A549 (cell line): ENCODE data around the gene RFT1. TPM values are rescaled to one million over a fixed set of nuclear protein-coding genes. Genes with fewer than 3 reads are reported as not detected.

Experiments
- ATAC-seq, 2 experiments: fragments of 200-7000 bp in 1 of 2; fragments of >200 bp in 1 of 2; cut with Nextera tagmentation in 1 of 2; cut with Tn5 transposase in 1 of 2; 3 replicates each; pipeline versions ENCODE4 v1.8.0 to v1.9.1; 2018 to 2020; ENCODE audit warnings: mild to moderate bottlenecking in 1 of 2, moderate library complexity in 1 of 2
- CTCF ChIA-PET: fragments of 300-600 bp; sonication (Branson Sonifier 250); formaldehyde crosslinking; extraction: SDS; loops from one replicate; lab custom pipeline; 2021; ENCODE audit warnings: antibody characterized with exemption, inconsistent platforms; lab: Yijun Ruan, JAX
- POLR2A ChIA-PET: fragments of 350-600 bp; formaldehyde crosslinking; extraction: SDS; loops from one replicate; lab custom pipeline; 2021; ENCODE audit warnings: antibody characterized with exemption, inconsistent platforms; lab: Yijun Ruan, JAX
- DNase-seq, 2 experiments: peaks; one replicate each; pipeline versions ENCODE4 v3.0.0 to v3.0.0-alpha.2; 2011 to 2016; ENCODE audit warnings: low read depth in 1 of 2, low spot score in 1 of 2
- FAIRE-seq: peaks from 2 replicates; lab custom pipeline; 2011; peaks lifted over from hg19 to GRCh38; lab: Jason Lieb, UNC
- H3K27ac ChIP-seq, 2 experiments: fragments of >200 bp; sonication (Bioruptor Twin); formaldehyde crosslinking; 3 replicates each; pipeline ENCODE4 v1.5.1; 2016 to 2017
- H3K4me1 ChIP-seq: fragments of >200 bp; sonication (Bioruptor Twin); formaldehyde crosslinking; 3 replicates; pipeline ENCODE4 v1.6.1; 2016
- H3K4me2 ChIP-seq: fragments of >200 bp; sonication (Bioruptor Twin); formaldehyde crosslinking; 3 replicates; pipeline ENCODE4 v1.6.1; 2016
- H3K4me3 ChIP-seq: fragments of >200 bp; sonication (Bioruptor Twin); formaldehyde crosslinking; 3 replicates; pipeline ENCODE4 v1.5.1; 2016
- H3K9me3 ChIP-seq: fragments of >200 bp; sonication (Bioruptor Twin); formaldehyde crosslinking; 3 replicates; pipeline ENCODE4 v1.6.1; 2016
- BHLHE40 ChIP-seq: IDR thresholded peaks from 2 replicates; pipeline ENCODE4 v1.6.1; 2012; ENCODE audit warnings: low read depth, low read length, inconsistent platforms
- CBX8 ChIP-seq: fragments of 200-600 bp; sonication (generic); IDR thresholded peaks from 2 replicates; pipeline ENCODE4 v1.6.1; 2016
- CHD2 ChIP-seq: fragments of 150-350 bp; IDR thresholded peaks from 2 replicates; pipeline ENCODE4 v1.6.1; 2014; ENCODE audit warnings: low read length; ENCODE audit not compliant: partially characterized antibody
- CHD4 ChIP-seq: fragments of 200-600 bp; sonication (generic); IDR thresholded peaks from 2 replicates; pipeline ENCODE4 v1.6.1; 2016; ENCODE audit warnings: antibody characterized with exemption, mild to moderate bottlenecking, borderline replicate concordance
- EHMT2 ChIP-seq: fragments of 200-600 bp; sonication (generic); IDR thresholded peaks from 2 replicates; pipeline ENCODE4 v1.6.1; 2016; ENCODE audit warnings: antibody characterized with exemption, low read depth, mild to moderate bottlenecking, moderate library complexity
- ESRRA ChIP-seq: fragments of 150-350 bp; IDR thresholded peaks from 2 replicates; pipeline ENCODE4 v1.6.1; 2014; ENCODE audit warnings: mild to moderate bottlenecking, low read length, borderline replicate concordance
- FOSB ChIP-seq: fragments of 250-450 bp; sonication (Bioruptor Pico); IDR thresholded peaks from 2 replicates; pipeline ENCODE4 v1.5.0; 2020; ENCODE audit warnings: mild to moderate bottlenecking, moderate library complexity
- GATA3 ChIP-seq: IDR thresholded peaks from 2 replicates; pipeline ENCODE4 v1.6.1; 2012; ENCODE audit warnings: borderline replicate concordance
- HEYL ChIP-seq: fragments of 250-450 bp; sonication (Bioruptor Pico); IDR thresholded peaks from 2 replicates; pipeline ENCODE4 v1.8.0; 2021; ENCODE audit warnings: mild to moderate bottlenecking, moderate library complexity
- KDM1A ChIP-seq: fragments of 200-600 bp; sonication (generic); IDR thresholded peaks from 2 replicates; pipeline ENCODE4 v1.6.1; 2016; ENCODE audit warnings: low read depth, mild to moderate bottlenecking
- KDM5A ChIP-seq: fragments of 200-600 bp; sonication (generic); IDR thresholded peaks from 2 replicates; pipeline ENCODE4 v1.6.1; 2016; ENCODE audit warnings: antibody characterized with exemption, mild to moderate bottlenecking
- MAZ ChIP-seq: fragments of 150-350 bp; IDR thresholded peaks from 2 replicates; pipeline ENCODE4 v1.6.1; 2014; ENCODE audit warnings: antibody characterized with exemption, low read depth, low read length, borderline replicate concordance
- NPAS2 ChIP-seq: fragments of 250-450 bp; sonication (Bioruptor Pico); IDR thresholded peaks from 2 replicates; pipeline ENCODE4 v1.8.0; 2022; ENCODE audit warnings: mild to moderate bottlenecking, moderate library complexity, borderline replicate concordance
- POLR2A ChIP-seq: IDR thresholded peaks from 2 replicates; pipeline ENCODE4 v1.6.1; 2012; ENCODE audit warnings: mild to moderate bottlenecking, low read length
- RNF2 ChIP-seq: fragments of 200-600 bp; sonication (generic); IDR thresholded peaks from 2 replicates; pipeline ENCODE4 v1.6.1; 2016; ENCODE audit warnings: low read depth, mild to moderate bottlenecking, antibody characterized with exemption, moderate library complexity, borderline replicate concordance
- SMC3 ChIP-seq: fragments of >200 bp; sonication (Bioruptor Twin); formaldehyde crosslinking; IDR thresholded peaks from 3 replicates; pipeline ENCODE4 v1.6.1; 2018; ENCODE audit warnings: inconsistent platforms
- ZC3H11A ChIP-seq: fragments of 450-650 bp; IDR thresholded peaks from 2 replicates; pipeline ENCODE4 v1.6.1; 2014; ENCODE audit warnings: antibody characterized with exemption, mild to moderate bottlenecking
- ZNF302 ChIP-seq: fragments of 250-450 bp; sonication (Bioruptor Pico); IDR thresholded peaks from 2 replicates; pipeline ENCODE4 v1.9.0; 2021; ENCODE audit warnings: inconsistent platforms, mild to moderate bottlenecking, moderate library complexity
- ZSCAN20 ChIP-seq: fragments of 250-450 bp; sonication (Bioruptor Pico); IDR thresholded peaks from 2 replicates; pipeline ENCODE4 v1.8.0; 2022; ENCODE audit warnings: mild to moderate bottlenecking, moderate library complexity
- WGBS: methylation state at CpG from one replicate; pipeline ENCODE4 v1.1.6; 2017; ENCODE audit errors: missing lambda C conversion rate; 5-methylcytosine and 5-hydroxymethylcytosine counted together
- polyA plus RNA-seq, 4 experiments: library from polyadenylated mRNA; depleted of rRNA in 3 of 4; stranded (reverse); fragments of >200 nt; fragmentation: RNase III in 1 of 4; extraction: RNeasy Plus Mini Kit Qiagen cat#74134 plus additional on column Dnase treatment in 1 of 4; gene quantifications; 2 replicates in 3 of 4; 3 replicates in 1 of 4; pipeline ENCODE4 v1.2.3, GENCODE V29; 2011 to 2017
- TF ChIP-seq, protein P1 (sequence below): fragments of >200 bp; sonication (Bioruptor Twin); formaldehyde crosslinking; IDR thresholded peaks from 2 replicates; pipeline ENCODE4 v1.6.1; 2016
- TF ChIP-seq, protein P2 (sequence below): fragments of >200 bp; sonication (Bioruptor Twin); formaldehyde crosslinking; IDR thresholded peaks from 3 replicates; pipeline ENCODE4 v1.5.1; 2016
- TF ChIP-seq, protein P3 (sequence below): fragments of 450-650 bp; IDR thresholded peaks from 2 replicates; pipeline ENCODE4 v1.6.1; 2014; ENCODE audit warnings: antibody characterized with exemption
- TF ChIP-seq, protein P4 (sequence below): IDR thresholded peaks from 2 replicates; pipeline ENCODE4 v1.6.1; 2012
- TF ChIP-seq, protein P5 (sequence below): IDR thresholded peaks from 2 replicates; pipeline ENCODE4 v1.6.1; 2012; ENCODE audit warnings: low read depth, borderline replicate concordance

The RFT1 gene
- polyA plus RNA-seq, 2 of the 4 experiments (the other 2 are of a cell fraction) = 15.6 to 33.6 TPM

DNA sequence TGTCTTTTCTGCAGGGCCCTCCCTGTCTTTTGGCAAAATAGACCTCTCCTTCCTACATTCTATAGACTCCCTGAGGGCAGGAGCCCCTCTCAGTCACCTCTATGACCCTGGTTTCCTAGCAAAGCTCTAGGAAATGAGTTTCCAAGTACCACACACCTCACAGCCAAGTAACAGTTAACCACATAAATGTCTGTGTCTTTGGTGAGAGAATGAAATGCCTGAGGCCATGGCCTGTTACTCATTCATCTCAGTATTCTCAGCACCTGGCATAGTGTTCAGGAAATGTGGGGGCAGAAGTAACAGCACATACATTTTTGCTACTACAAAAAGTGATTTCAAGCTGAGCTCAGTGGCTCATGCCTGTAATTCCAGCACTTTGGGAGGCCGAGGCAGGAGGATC is 21.0 kb downstream of the RFT1 start:
- DNase-seq (no peak), FAIRE-seq (no peak)
- WGBS = 75% methylated on average over 1 of the region's 1 CpG
- Histone ChIP-seq H3K4me2 (no peak overlapping the region), H3K9me3 (no peaks in the 10 kb centered on the region)
- TF ChIP-seq SMC3 (no peak), KDM1A (no peak), CBX8 (no peak), CHD2 (no peak), RNF2 (no peak), POLR2A (no peak), ZSCAN20 (CRISPR knock-in tag) (no peak), CHD4 (no peak), BHLHE40 (no peak), EHMT2 (no peak)
- TF ChIP-seq, protein P1, sequence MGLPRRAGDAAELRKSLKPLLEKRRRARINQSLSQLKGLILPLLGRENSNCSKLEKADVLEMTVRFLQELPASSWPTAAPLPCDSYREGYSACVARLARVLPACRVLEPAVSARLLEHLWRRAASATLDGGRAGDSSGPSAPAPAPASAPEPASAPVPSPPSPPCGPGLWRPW = no peak
- TF ChIP-seq, protein P2, sequence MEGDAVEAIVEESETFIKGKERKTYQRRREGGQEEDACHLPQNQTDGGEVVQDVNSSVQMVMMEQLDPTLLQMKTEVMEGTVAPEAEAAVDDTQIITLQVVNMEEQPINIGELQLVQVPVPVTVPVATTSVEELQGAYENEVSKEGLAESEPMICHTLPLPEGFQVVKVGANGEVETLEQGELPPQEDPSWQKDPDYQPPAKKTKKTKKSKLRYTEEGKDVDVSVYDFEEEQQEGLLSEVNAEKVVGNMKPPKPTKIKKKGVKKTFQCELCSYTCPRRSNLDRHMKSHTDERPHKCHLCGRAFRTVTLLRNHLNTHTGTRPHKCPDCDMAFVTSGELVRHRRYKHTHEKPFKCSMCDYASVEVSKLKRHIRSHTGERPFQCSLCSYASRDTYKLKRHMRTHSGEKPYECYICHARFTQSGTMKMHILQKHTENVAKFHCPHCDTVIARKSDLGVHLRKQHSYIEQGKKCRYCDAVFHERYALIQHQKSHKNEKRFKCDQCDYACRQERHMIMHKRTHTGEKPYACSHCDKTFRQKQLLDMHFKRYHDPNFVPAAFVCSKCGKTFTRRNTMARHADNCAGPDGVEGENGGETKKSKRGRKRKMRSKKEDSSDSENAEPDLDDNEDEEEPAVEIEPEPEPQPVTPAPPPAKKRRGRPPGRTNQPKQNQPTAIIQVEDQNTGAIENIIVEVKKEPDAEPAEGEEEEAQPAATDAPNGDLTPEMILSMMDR = no peak
- TF ChIP-seq, protein P3, sequence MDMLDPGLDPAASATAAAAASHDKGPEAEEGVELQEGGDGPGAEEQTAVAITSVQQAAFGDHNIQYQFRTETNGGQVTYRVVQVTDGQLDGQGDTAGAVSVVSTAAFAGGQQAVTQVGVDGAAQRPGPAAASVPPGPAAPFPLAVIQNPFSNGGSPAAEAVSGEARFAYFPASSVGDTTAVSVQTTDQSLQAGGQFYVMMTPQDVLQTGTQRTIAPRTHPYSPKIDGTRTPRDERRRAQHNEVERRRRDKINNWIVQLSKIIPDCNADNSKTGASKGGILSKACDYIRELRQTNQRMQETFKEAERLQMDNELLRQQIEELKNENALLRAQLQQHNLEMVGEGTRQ = no peak
- TF ChIP-seq, all 56 proteins: peak for 0
- Histone ChIP-seq H3K4me1 (peaks cover 5% of the 10 kb centered on the region; the same call in 2 of the 3 replicates), H3K27ac (no peak overlapping the region), H3K4me3 (no peak overlapping the region)
- CTCF ChIA-PET = interaction anchor here (0.7 to 2.2 kb wide), 4 partner anchors 11 to 87 kb away, joined by 3 to 15 read pairs (median 8); no protein-coding TSS in a partner anchor
- no peak for ATAC-seq
- POLR2A ChIA-PET = no interaction called here

DNA sequence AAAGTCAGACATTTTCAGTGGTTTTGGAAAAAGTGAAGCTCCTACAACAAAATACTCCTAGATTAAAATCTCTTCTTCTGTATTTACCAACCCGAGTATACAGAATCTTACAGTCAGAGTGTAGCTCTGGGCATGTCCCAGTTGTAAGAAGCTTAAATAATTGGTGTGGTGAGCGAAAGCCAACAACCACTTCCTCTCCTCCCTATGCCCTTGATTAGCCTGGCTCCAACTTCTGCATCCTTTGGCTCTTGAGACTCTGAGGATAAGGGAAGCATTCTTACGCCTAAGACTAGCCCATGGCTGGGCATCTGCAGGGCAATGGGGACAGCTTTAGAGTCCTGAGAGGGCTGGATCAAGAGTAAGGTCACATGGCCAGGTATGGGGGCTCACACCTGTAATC is 25.5 kb downstream of the RFT1 start:
- Histone ChIP-seq H3K9me3 (no peaks in the 10 kb centered on the region), H3K4me2 (no peak overlapping the region), H3K27ac (no peak overlapping the region), H3K4me1 (peaks cover 3% of the 10 kb centered on the region; the same call in 2 of the 3 replicates), H3K4me3 (no peak overlapping the region)
- ChIA-PET CTCF (interaction anchor here (1.1 to 1.3 kb wide), 2 partner anchors 9 to 91 kb away, joined by 3 to 5 read pairs; no protein-coding TSS in a partner anchor), POLR2A (no interaction called here)
- 63% methylated on average over 3 of the region's 3 CpGs for WGBS
- no peak for FAIRE-seq
- ATAC-seq = no peak
- no peak for DNase-seq
- TF ChIP-seq HEYL (CRISPR knock-in tag) = no peak
- no peak for TF ChIP-seq GATA3
- no peak for TF ChIP-seq MAZ

DNA sequence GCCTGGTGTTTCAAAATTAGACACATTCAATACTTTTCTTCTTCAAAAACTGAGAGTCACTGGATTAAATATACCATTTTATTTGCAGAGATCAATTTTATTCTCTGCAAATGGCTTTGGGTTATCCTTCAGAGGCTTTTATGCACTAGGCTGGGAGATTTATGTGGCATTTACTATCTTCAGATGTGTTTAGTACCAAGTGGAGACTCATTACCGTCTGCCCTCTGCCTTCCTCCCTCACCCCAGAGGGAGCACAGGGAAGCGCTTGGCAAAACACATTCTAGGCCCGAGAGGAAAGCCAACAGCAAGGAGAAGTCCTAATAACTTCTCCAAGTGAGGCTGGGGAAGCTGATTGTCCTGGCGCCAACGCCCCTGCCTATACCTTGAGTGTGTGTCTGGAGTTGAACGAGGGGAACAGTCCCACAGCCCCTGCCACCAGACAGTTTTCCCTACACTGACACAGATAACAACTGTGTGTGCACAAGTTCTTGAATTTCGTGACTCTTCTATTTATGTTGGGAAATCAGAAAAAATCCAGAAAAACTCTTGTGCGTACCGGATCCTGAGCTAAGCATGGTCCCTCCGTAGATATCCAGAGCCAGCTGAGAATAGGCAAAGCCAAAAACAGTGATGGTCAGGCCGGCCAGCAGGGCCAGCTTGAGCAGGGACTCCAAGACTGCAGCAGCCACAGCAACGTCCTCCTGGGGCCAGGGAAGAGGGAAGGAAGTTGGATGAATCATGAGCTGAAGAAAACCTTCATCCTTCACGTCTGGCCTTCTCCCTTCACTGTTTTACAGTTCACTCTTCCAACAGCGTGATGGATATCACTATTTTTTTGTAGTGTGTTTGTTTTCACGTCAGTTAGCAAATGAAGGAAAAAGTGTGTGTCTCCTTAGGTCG is 26.6 kb downstream of the RFT1 start:
- CTCF ChIA-PET = interaction anchor here (1.1 to 1.3 kb wide), 2 partner anchors 11 to 92 kb away, joined by 3 to 5 read pairs; no protein-coding TSS in a partner anchor
- no peak for DNase-seq
- WGBS = 90% methylated on average over 16 of the region's 16 CpGs
- no peak for ATAC-seq
- Histone ChIP-seq H3K27ac (no peak overlapping the region), H3K9me3 (no peaks in the 10 kb centered on the region), H3K4me1 (no peaks in the 10 kb centered on the region), H3K4me3 (no peak overlapping the region), H3K4me2 (no peak overlapping the region)
- FAIRE-seq = no peak
- TF ChIP-seq, protein P1 = no peak
- no peak for TF ChIP-seq FOSB
- TF ChIP-seq CHD2 = no peak
- TF ChIP-seq ESRRA = no peak
- TF ChIP-seq KDM5A = no peak
- TF ChIP-seq ZSCAN20 (CRISPR knock-in tag) = no peak
- no peak for TF ChIP-seq ZNF302 (CRISPR knock-in tag)
- TF ChIP-seq NPAS2 = no peak
- TF ChIP-seq, protein P4, sequence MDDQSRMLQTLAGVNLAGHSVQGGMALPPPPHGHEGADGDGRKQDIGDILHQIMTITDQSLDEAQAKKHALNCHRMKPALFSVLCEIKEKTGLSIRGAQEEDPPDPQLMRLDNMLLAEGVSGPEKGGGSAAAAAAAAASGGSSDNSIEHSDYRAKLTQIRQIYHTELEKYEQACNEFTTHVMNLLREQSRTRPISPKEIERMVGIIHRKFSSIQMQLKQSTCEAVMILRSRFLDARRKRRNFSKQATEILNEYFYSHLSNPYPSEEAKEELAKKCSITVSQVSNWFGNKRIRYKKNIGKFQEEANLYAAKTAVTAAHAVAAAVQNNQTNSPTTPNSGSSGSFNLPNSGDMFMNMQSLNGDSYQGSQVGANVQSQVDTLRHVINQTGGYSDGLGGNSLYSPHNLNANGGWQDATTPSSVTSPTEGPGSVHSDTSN = no peak
- TF ChIP-seq, protein P5, sequence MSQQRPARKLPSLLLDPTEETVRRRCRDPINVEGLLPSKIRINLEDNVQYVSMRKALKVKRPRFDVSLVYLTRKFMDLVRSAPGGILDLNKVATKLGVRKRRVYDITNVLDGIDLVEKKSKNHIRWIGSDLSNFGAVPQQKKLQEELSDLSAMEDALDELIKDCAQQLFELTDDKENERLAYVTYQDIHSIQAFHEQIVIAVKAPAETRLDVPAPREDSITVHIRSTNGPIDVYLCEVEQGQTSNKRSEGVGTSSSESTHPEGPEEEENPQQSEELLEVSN = no peak
- no peak for TF ChIP-seq ZC3H11A
- no peak for TF ChIP-seq HEYL (CRISPR knock-in tag)
- POLR2A ChIA-PET = no interaction called here
